Activated B cell treated with CpG ODN at 0.5 μM for 24 hours (primary cell): ENCODE measurements around the gene ITGBL1. TPM values are rescaled to one million over a fixed set of nuclear protein-coding genes. Genes with fewer than 3 reads are reported as not detected.

ENCODE experiments used
- ATAC-seq: fragments of 200-7000 bp; cut with Tn5 transposase; one replicate; pipeline ENCODE4 v1.10.0; 2021; ENCODE audit warnings: low read depth, mild to moderate bottlenecking, moderate library complexity
- CTCF ChIA-PET: fragments of 350-600 bp; sonication (Branson Sonifier 250); formaldehyde crosslinking; loops from one replicate; lab custom pipeline; 2021; ENCODE audit warnings: antibody characterized with exemption; lab: Charles Lee
- POLR2A ChIA-PET: fragments of 350-600 bp; sonication (Branson Sonifier 250); formaldehyde crosslinking; loops from one replicate; lab custom pipeline; 2021; ENCODE audit warnings: antibody characterized with exemption; lab: Charles Lee
- DNase-seq: peaks from one replicate; pipeline ENCODE4 v3.0.0; 2022
- H3K27ac Mint-ChIP-seq: one replicate; pipeline ENCODE4 v1.8.0; 2020; ENCODE audit warnings: mixed read lengths
- H3K27me3 Mint-ChIP-seq: one replicate; pipeline ENCODE4 v1.8.0; 2021; ENCODE audit warnings: mixed read lengths
- H3K36me3 Mint-ChIP-seq: one replicate; pipeline ENCODE4 v1.8.0; 2021; ENCODE audit warnings: low read depth, mixed read lengths
- H3K4me1 Mint-ChIP-seq: one replicate; pipeline ENCODE4 v1.8.0; 2021; ENCODE audit warnings: mixed read lengths
- H3K4me3 Mint-ChIP-seq: one replicate; pipeline ENCODE4 v1.8.0; 2020; ENCODE audit warnings: mild to moderate bottlenecking, mixed read lengths
- H3K9me3 Mint-ChIP-seq: one replicate; pipeline ENCODE4 v1.8.0; 2020; ENCODE audit warnings: mixed read lengths
- intact Hi-C: fragments of 100-400 bp; cut with micrococcal nuclease; formaldehyde crosslinking; loops from one replicate; pipeline ENCODE4 v1.15.1; 2024
- total RNA-seq: library from RNA; stranded (reverse); gene quantifications from 2 replicates; pipeline ENCODE4 v1.2.3, GENCODE V29; 2022
- TF ChIP-seq, protein P1 (sequence below): fragments of 200-600 bp; IDR thresholded peaks from one replicate; pipeline ENCODE4 v1.8.0; 2022; ENCODE audit warnings: antibody characterized with exemption, mild to moderate bottlenecking

The ITGBL1 gene
- total RNA-seq, 1 donor from 2014 or later: not detected

DNA sequence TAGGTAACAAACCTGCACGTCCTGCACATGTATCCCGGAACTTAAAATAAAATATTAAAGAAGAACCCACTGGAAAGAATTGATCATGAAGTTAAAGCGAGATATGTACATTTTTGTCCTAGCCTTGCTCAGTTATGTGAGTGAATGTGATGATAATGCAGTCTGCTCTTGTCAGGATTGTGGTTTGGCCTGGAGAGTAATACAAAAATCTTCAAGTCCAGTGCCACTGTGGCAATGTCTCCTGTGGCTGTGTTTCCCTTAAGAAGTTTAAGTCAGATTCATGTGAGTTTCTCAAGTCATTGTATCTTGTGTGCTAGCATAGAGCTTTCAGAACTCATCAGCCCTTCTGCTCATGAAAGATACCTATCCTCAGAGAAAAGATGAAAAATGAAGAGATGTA lies 18.0 kb upstream of the ITGBL1 start:
- H3K4me3 Mint-ChIP-seq: no peak overlapping the region
- H3K36me3 Mint-ChIP-seq: no peaks in the 10 kb centered on the region
- no peaks in the 10 kb centered on the region for H3K4me1 Mint-ChIP-seq
- ChIA-PET CTCF (no interaction called here), POLR2A (no interaction called here)
- TF ChIP-seq, protein P1, sequence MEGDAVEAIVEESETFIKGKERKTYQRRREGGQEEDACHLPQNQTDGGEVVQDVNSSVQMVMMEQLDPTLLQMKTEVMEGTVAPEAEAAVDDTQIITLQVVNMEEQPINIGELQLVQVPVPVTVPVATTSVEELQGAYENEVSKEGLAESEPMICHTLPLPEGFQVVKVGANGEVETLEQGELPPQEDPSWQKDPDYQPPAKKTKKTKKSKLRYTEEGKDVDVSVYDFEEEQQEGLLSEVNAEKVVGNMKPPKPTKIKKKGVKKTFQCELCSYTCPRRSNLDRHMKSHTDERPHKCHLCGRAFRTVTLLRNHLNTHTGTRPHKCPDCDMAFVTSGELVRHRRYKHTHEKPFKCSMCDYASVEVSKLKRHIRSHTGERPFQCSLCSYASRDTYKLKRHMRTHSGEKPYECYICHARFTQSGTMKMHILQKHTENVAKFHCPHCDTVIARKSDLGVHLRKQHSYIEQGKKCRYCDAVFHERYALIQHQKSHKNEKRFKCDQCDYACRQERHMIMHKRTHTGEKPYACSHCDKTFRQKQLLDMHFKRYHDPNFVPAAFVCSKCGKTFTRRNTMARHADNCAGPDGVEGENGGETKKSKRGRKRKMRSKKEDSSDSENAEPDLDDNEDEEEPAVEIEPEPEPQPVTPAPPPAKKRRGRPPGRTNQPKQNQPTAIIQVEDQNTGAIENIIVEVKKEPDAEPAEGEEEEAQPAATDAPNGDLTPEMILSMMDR: no peak
- no peaks in the 10 kb centered on the region for H3K9me3 Mint-ChIP-seq
- H3K27me3 Mint-ChIP-seq: no peaks in the 10 kb centered on the region
- intact Hi-C loops: no loop called here
- no peak for DNase-seq
- no peak for ATAC-seq
- no peak overlapping the region for H3K27ac Mint-ChIP-seq

DNA sequence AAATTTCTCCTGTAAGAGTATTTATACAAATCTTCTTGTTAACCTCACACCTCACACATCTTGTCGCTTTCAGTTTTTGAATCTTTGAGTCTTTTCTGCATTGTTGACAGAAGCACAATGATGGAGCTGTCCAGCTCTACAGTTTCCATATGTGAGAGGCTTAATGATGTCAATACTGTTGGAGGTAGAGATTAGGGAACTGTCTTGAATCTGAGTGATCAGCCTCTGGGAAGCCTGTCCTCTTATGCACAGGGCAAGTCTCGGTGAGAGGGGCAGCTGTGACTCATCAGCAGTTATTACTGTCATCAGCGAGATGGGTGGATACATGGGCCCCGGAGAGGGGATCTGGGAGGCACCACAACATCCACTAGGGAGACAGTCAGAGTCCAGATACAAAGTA lies 4.6 kb upstream of the ITGBL1 start:
- CTCF ChIA-PET: no interaction called here
- no peaks in the 10 kb centered on the region for H3K9me3 Mint-ChIP-seq
- intact Hi-C loops: no loop called here

DNA sequence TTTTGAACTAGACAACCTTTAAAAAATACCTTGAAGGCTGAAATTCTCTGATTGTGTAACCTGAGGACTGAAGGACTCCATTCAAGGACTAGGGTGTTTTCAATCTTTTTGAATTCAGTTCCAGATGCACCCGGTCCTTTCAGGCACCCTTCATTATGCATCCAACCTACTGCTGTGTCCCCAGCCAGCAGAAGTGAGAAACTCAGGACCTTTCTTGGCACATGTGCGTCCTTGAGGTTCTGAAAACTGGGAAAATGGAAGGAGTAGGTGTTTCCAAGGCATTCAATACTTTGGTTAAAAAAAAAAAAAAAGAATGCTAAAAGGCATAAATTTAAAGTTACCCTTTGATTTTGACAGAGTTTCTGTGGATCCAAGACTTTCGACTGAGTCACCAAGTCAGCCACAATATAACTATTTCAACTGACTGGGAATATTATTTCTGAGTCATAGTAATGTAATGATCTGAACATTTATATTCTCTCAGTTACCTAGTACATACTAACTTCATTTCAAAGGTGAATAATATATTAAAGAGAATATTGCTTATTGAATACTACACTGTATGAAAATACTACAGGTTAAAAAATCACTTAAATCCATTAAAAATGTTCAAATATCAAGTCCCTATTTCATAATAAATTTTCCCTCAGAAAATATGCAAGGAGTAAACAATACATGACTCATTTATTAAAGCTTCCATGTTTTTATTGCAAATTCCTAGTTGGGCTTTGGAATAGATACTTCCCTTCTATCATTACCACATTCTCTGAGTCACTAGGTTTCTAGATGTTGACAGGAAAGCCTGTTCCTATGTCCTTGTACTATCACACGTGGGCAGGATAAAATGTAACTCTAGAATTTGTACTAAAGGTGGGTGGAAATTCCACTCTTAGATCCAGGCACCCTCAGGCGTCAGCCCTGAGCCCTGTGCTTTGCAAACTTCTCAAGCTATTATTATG lies 2.4 kb upstream of the ITGBL1 start:
- no peak for ATAC-seq
- POLR2A ChIA-PET: no interaction called here
- CTCF ChIA-PET: no interaction called here
- DNase-seq: no peak
- intact Hi-C loops: no loop called here
- Mint-ChIP-seq H3K4me3 (no peak overlapping the region), H3K27me3 (peaks cover 8% of the 10 kb centered on the region), H3K36me3 (no peaks in the 10 kb centered on the region), H3K27ac (no peak overlapping the region), H3K9me3 (no peaks in the 10 kb centered on the region), H3K4me1 (peaks cover 4% of the 10 kb centered on the region)
- TF ChIP-seq, protein P1: no peak

More for the DNA sequence above, 4.6 kb upstream of the ITGBL1 start:
- no peak for DNase-seq
- Mint-ChIP-seq H3K27ac (no peak overlapping the region), H3K4me1 (no peaks in the 10 kb centered on the region), H3K36me3 (no peaks in the 10 kb centered on the region), H3K27me3 (no peaks in the 10 kb centered on the region), H3K4me3 (no peak overlapping the region)
- POLR2A ChIA-PET: no interaction called here
- no peak for ATAC-seq
- TF ChIP-seq, protein P1: no peak

DNA sequence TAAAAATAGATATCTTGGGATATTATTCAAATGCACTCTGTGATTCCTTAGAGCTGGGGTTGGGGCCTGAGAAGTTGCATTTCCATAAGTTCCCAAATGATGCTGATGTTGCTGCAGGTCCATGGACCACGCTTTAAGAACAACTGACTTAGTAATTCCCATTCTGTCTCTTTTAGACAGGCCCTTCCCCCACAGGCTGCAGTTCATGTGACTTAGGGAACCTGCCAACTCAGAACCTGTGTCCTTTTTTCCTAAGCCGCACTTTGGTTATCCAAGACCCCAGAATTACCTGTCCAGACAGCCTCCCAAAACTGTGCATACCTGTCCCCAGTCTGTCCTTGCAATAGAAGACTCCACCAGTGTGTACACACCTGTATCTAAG lies 1.7 kb upstream of the ITGBL1 start:
- CTCF ChIA-PET: no interaction called here
- TF ChIP-seq, protein P1: no peak
- Mint-ChIP-seq H3K4me3 (no peak overlapping the region), H3K27ac (no peak overlapping the region), H3K4me1 (peaks cover 4% of the 10 kb centered on the region), H3K27me3 (peaks cover 8% of the 10 kb centered on the region), H3K9me3 (no peaks in the 10 kb centered on the region), H3K36me3 (no peaks in the 10 kb centered on the region)
- DNase-seq (no peak), ATAC-seq (no peak)
- POLR2A ChIA-PET: no interaction called here
- intact Hi-C loops: no loop called here

DNA sequence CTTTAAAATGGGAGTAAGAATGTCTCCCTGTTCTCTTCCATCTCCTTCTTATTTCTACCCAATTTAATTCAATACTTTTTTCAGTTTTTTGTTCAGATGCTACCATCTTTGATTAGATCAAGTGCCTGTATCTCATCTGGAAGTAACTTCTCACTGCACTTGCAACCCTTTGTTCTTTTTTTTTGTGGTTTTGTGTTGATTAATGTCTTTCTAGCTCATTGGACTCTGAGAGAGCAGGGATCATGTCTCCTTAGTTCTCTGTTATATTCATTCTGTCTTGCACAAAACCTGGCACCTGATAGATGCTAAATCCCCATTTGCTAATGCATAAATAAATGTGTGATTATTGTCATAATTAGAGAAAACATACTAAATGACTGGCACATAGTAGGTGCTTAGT lies 834 bp upstream of the ITGBL1 start:
- H3K4me1 Mint-ChIP-seq: peaks cover 4% of the 10 kb centered on the region
- H3K9me3 Mint-ChIP-seq: no peaks in the 10 kb centered on the region
- TF ChIP-seq, protein P1: no peak
- no peak overlapping the region for H3K27ac Mint-ChIP-seq
- no peak overlapping the region for H3K4me3 Mint-ChIP-seq
- ATAC-seq (no peak), DNase-seq (no peak)
- H3K27me3 Mint-ChIP-seq: peaks cover 8% of the 10 kb centered on the region
- ChIA-PET POLR2A (no interaction called here), CTCF (no interaction called here)
- intact Hi-C loops: no loop called here
- no peaks in the 10 kb centered on the region for H3K36me3 Mint-ChIP-seq
